GM23338 (cell line): ENCODE data around the gene MDH1B. TPM values are rescaled to one million over a fixed set of nuclear protein-coding genes. Genes with fewer than 3 reads are reported as not detected.

ENCODE experiments used
- ATAC-seq: fragments of 200-7000 bp; cut with Tn5 transposase; 3 replicates; pipeline ENCODE4 v1.9.1; 2020
- DNase-seq: peaks from one replicate; pipeline ENCODE4 v3.0.0-alpha.2; 2015; ENCODE audit warnings: low spot score
- H2AFZ ChIP-seq: fragments of 200-600 bp; sonication (generic); 2 replicates; pipeline ENCODE4 v1.8.0; 2016; ENCODE audit warnings: antibody characterized with exemption, mild to moderate bottlenecking, moderate library complexity
- H3F3A ChIP-seq: fragments of 200-600 bp; sonication (generic); replicated peaks from 2 replicates; pipeline ENCODE4 v1.8.0; 2017; ENCODE audit warnings: antibody characterized with exemption, mixed run types, low read depth
- H3K27ac ChIP-seq: fragments of 200-600 bp; sonication (generic); 2 replicates; pipeline ENCODE4 v1.6.1; 2016; ENCODE audit warnings: low read depth
- H3K27me3 ChIP-seq: fragments of 200-600 bp; sonication (generic); 2 replicates; pipeline ENCODE4 v1.8.0; 2016; ENCODE audit warnings: mild to moderate bottlenecking, mixed run types, moderate library complexity; ENCODE audit not compliant: insufficient read depth
- H3K36me3 ChIP-seq: fragments of 200-600 bp; sonication (generic); 2 replicates; pipeline ENCODE4 v1.8.0; 2016; ENCODE audit warnings: mild to moderate bottlenecking; ENCODE audit not compliant: insufficient read depth
- H3K4me1 ChIP-seq: fragments of 200-600 bp; sonication (generic); 2 replicates; pipeline ENCODE4 v1.8.0; 2016; ENCODE audit warnings: mild to moderate bottlenecking, moderate library complexity; ENCODE audit not compliant: insufficient read depth
- H3K4me2 ChIP-seq: fragments of 200-600 bp; sonication (generic); 2 replicates; pipeline ENCODE4 v1.7.1; 2017; ENCODE audit warnings: mixed run types
- H3K4me3 ChIP-seq: fragments of 200-600 bp; sonication (generic); 2 replicates; pipeline ENCODE4 v1.6.1; 2016; ENCODE audit warnings: mixed run types
- H3K79me2 ChIP-seq: fragments of 200-600 bp; sonication (generic); replicated peaks from 2 replicates; pipeline ENCODE4 v1.8.0; 2017; ENCODE audit warnings: mild to moderate bottlenecking; ENCODE audit not compliant: insufficient read depth
- H3K9me2 ChIP-seq: fragments of 200-600 bp; sonication (generic); 2 replicates; pipeline ENCODE4 v1.8.0; 2017; ENCODE audit not compliant: insufficient read depth
- H4K20me1 ChIP-seq: fragments of 200-600 bp; sonication (generic); replicated peaks from 2 replicates; pipeline ENCODE4 v1.8.0; 2017; ENCODE audit warnings: mild to moderate bottlenecking; ENCODE audit not compliant: insufficient read depth
- H3K27ac Mint-ChIP-seq: 2 replicates; pipeline ENCODE4 v1.8.0; 2020; ENCODE audit warnings: inconsistent platforms, mild to moderate bottlenecking, moderate library complexity, mixed read lengths
- H3K27me3 Mint-ChIP-seq: 3 replicates; pipeline ENCODE4 v1.8.0; 2022; ENCODE audit warnings: low read depth, mild to moderate bottlenecking, moderate library complexity, mixed read lengths, inconsistent platforms; ENCODE audit not compliant: insufficient read depth, poor library complexity
- H3K36me3 Mint-ChIP-seq: 3 replicates; pipeline ENCODE4 v1.8.0; 2021; ENCODE audit warnings: low read depth, mild to moderate bottlenecking, inconsistent platforms, moderate library complexity, mixed read lengths
- H3K4me1 Mint-ChIP-seq: 3 replicates; pipeline ENCODE4 v1.8.0; 2020; ENCODE audit warnings: mild to moderate bottlenecking, inconsistent platforms, mixed read lengths
- H3K4me3 Mint-ChIP-seq: 3 replicates; pipeline ENCODE4 v1.8.0; 2021; ENCODE audit warnings: moderate library complexity, mild to moderate bottlenecking, inconsistent platforms, mixed read lengths
- H3K9me3 Mint-ChIP-seq: 3 replicates; pipeline ENCODE4 v1.8.0; 2020; ENCODE audit warnings: moderate library complexity, mild to moderate bottlenecking, inconsistent platforms, mixed read lengths
- CREB1 ChIP-seq: fragments of 250-450 bp; sonication (Bioruptor Pico); IDR thresholded peaks from 2 replicates; pipeline ENCODE4 v1.5.0; 2020; ENCODE audit warnings: low read depth, mild to moderate bottlenecking, moderate library complexity
- EZH2 ChIP-seq: fragments of 200-600 bp; sonication (generic); IDR thresholded peaks from one replicate; pipeline ENCODE4 v1.8.0; 2017; ENCODE audit warnings: antibody characterized with exemption, mild to moderate bottlenecking, low read depth; ENCODE audit not compliant: unreplicated experiment
- EZH2phosphoT487 ChIP-seq: fragments of 200-600 bp; sonication (generic); IDR thresholded peaks from one replicate; pipeline ENCODE4 v1.8.1; 2018; ENCODE audit warnings: antibody characterized with exemption; ENCODE audit not compliant: unreplicated experiment
- NANOG ChIP-seq: IDR thresholded peaks from 2 replicates; pipeline ENCODE4 v1.6.1; 2016; ENCODE audit warnings: antibody characterized with exemption, borderline replicate concordance
- POLR2AphosphoS5 ChIP-seq: IDR thresholded peaks from 2 replicates; pipeline ENCODE4 v1.6.1; 2016; ENCODE audit warnings: antibody characterized with exemption, low read depth
- STAT1 ChIP-seq: IDR thresholded peaks from one replicate; pipeline ENCODE4 v1.6.1; 2016; ENCODE audit warnings: antibody characterized with exemption; ENCODE audit not compliant: unreplicated experiment
- ZNF114 ChIP-seq: fragments of 250-450 bp; sonication (Bioruptor Pico); IDR thresholded peaks from 2 replicates; pipeline ENCODE4 v1.5.0; 2020; ENCODE audit warnings: mild to moderate bottlenecking, moderate library complexity
- polyA plus RNA-seq: library from polyadenylated mRNA; unstranded; fragments of >200 nt; fragmentation: Nextera tagmentation; extraction: Ambion mirVana; gene quantifications from 2 replicates; pipeline ENCODE4 v1.2.1, GENCODE V29; 2016
- total RNA-seq: library from RNA; depleted of rRNA; stranded (reverse); fragments of >200 nt; shearing (Covaris generic); gene quantifications from 2 replicates; pipeline ENCODE4 v1.2.3, GENCODE V29; 2014
- TF ChIP-seq, protein P1 (sequence below), 2 experiments: fragments of 200-600 bp in 1 of 2; sonication (generic) in 1 of 2; conservative IDR thresholded peaks; 2 replicates each; pipeline versions ENCODE4 v1.5.1 to v1.6.1; 2016 to 2017; ENCODE audit warnings: antibody characterized with exemption in 2 of 2, low read depth in 2 of 2, mild to moderate bottlenecking in 2 of 2, moderate library complexity in 1 of 2
- TF ChIP-seq, protein P2 (sequence below): IDR thresholded peaks from 2 replicates; pipeline ENCODE4 v1.6.1; 2016; ENCODE audit warnings: antibody characterized with exemption

Gene MDH1B
- total and polyA plus RNA-seq, 2 experiments from 2014 or later: 1.7 to 1.8 TPM

DNA sequence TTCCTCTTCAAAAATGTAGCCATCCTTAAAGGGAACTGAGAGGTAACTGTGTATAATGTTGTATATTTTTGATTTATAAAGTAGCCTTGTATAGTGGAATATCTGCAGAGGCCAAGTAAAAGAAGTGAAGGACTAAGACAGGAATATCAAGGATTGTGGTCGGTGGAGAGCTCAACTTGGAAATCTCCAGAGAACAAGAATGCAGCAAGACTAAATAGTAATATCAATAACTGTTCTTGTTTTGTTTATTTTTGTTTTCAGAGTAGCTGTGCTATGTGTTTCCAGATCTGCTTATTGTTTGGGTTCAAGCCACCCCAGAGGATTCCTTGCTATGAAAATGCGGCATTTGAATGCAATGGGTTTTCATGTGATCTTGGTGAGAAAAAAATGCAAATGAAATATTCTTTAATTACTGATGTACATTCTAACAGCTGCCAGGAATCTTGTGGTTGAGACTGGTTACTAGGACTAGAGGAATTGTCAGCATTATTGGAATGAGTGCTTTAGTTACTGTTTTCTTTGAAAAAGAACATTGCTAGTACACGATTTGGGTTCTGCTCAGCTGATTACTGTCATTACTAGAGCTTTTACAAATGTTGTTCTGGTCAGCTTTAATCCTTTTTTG lies 25.3 kb upstream of the MDH1B start:
- H3K4me1 ChIP-seq: no peaks in the 10 kb centered on the region
- no peak overlapping the region for H3K27ac Mint-ChIP-seq
- H3K4me3 ChIP-seq: no peak overlapping the region
- H3F3A ChIP-seq: no peaks in the 10 kb centered on the region
- no peaks in the 10 kb centered on the region for H3K27me3 ChIP-seq
- peaks cover 43% of the 10 kb centered on the region for H3K36me3 ChIP-seq
- no peaks in the 10 kb centered on the region for H3K79me2 ChIP-seq
- H3K4me1 Mint-ChIP-seq: no peaks in the 10 kb centered on the region
- H2AFZ ChIP-seq: no peak overlapping the region
- no peak overlapping the region for H3K27ac ChIP-seq
- no peaks in the 10 kb centered on the region for H3K9me2 ChIP-seq
- no peak overlapping the region for H3K4me3 Mint-ChIP-seq
- no peaks in the 10 kb centered on the region for H3K9me3 Mint-ChIP-seq
- DNase-seq (no peak), ATAC-seq (no peak)
- H3K36me3 Mint-ChIP-seq: peaks cover 54% of the 10 kb centered on the region
- H3K27me3 Mint-ChIP-seq: no peaks in the 10 kb centered on the region
- H4K20me1 ChIP-seq: no peaks in the 10 kb centered on the region; the same call in 1 of the 2 replicates
- TF ChIP-seq CREB1 (CRISPR knock-in tag) (no peak), EZH2 (no peak), POLR2AphosphoS5 (no peak), EZH2phosphoT487 (no peak), ZNF114 (CRISPR knock-in tag) (no peak), NANOG (no peak), STAT1 (no peak)
- TF ChIP-seq, protein P1, sequence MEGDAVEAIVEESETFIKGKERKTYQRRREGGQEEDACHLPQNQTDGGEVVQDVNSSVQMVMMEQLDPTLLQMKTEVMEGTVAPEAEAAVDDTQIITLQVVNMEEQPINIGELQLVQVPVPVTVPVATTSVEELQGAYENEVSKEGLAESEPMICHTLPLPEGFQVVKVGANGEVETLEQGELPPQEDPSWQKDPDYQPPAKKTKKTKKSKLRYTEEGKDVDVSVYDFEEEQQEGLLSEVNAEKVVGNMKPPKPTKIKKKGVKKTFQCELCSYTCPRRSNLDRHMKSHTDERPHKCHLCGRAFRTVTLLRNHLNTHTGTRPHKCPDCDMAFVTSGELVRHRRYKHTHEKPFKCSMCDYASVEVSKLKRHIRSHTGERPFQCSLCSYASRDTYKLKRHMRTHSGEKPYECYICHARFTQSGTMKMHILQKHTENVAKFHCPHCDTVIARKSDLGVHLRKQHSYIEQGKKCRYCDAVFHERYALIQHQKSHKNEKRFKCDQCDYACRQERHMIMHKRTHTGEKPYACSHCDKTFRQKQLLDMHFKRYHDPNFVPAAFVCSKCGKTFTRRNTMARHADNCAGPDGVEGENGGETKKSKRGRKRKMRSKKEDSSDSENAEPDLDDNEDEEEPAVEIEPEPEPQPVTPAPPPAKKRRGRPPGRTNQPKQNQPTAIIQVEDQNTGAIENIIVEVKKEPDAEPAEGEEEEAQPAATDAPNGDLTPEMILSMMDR (conservative IDR thresholded peaks at IDR 0.05; ENCODE audit: low read depth in 2 of 2): no peak
- H3K4me2 ChIP-seq: no peak overlapping the region

DNA sequence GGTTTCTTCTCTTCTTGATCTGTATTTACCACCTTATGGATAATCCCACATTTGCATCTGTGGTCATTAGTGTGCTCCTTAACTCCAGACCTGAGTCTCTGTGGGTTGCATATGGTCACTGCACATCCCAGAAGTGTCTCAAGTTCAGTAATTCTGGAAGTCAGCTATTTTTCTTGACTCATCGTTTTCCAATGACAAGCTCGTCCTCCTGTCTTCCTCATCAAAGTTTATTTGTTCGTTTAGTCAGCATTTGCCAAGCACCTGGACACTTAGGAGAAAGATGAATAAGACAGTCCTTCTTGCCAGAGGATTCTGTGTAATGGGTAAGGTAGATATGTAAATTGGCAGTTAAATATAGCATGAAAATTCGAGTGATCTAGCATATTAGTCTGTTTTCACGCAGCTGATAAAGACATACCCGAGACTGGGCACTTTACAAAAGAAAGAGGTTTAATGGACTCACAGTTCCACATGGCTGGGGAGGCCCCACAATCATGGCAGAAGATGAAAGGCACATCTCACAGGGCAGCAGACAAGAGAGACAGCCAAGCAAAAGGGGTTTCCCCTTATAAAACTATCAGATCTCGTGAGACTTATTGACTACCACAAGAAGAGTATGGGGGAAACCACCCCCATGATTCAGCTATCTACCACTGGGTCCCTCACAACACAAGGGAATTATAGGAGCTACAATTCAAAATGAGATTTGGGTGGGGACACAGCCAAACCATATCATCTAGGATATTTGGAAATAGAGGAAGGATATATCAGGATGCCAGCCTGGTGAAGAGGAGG lies 19.6 kb upstream of the MDH1B start:
- peaks cover 27% of the 10 kb centered on the region for H3K36me3 ChIP-seq
- H3K79me2 ChIP-seq: peaks cover 10% of the 10 kb centered on the region
- H3K9me2 ChIP-seq: no peaks in the 10 kb centered on the region
- peaks cover 8% of the 10 kb centered on the region; the same call in 1 of the 2 replicates for H4K20me1 ChIP-seq
- H3K9me3 Mint-ChIP-seq: no peaks in the 10 kb centered on the region
- no peak overlapping the region; the same call in 1 of the 2 replicates for H3K27ac Mint-ChIP-seq
- H3K27me3 ChIP-seq: no peaks in the 10 kb centered on the region
- no peak overlapping the region for H3K4me3 Mint-ChIP-seq
- no peak overlapping the region for H3K4me3 ChIP-seq
- DNase-seq: no peak
- H3K36me3 Mint-ChIP-seq: peaks cover 47% of the 10 kb centered on the region
- no peak overlapping the region for H3K27ac ChIP-seq
- no peaks in the 10 kb centered on the region for H3K4me1 Mint-ChIP-seq
- H3K4me1 ChIP-seq: no peaks in the 10 kb centered on the region
- ATAC-seq: no peak
- H2AFZ ChIP-seq: no peak overlapping the region
- H3F3A ChIP-seq: peaks cover 6% of the 10 kb centered on the region; the same call in 1 of the 2 replicates
- H3K27me3 Mint-ChIP-seq: peaks cover 2% of the 10 kb centered on the region
- H3K4me2 ChIP-seq: no peak overlapping the region
- TF ChIP-seq, protein P1 (conservative IDR thresholded peaks at IDR 0.05; ENCODE audit: low read depth in 2 of 2): no peak
- TF ChIP-seq, protein P2, sequence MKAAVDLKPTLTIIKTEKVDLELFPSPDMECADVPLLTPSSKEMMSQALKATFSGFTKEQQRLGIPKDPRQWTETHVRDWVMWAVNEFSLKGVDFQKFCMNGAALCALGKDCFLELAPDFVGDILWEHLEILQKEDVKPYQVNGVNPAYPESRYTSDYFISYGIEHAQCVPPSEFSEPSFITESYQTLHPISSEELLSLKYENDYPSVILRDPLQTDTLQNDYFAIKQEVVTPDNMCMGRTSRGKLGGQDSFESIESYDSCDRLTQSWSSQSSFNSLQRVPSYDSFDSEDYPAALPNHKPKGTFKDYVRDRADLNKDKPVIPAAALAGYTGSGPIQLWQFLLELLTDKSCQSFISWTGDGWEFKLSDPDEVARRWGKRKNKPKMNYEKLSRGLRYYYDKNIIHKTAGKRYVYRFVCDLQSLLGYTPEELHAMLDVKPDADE: no peak
- TF ChIP-seq EZH2phosphoT487: no peak
- no peak for TF ChIP-seq CREB1 (CRISPR knock-in tag)
- no peak for TF ChIP-seq NANOG
